ENCODE measurements around the gene STK11IP. TPM values are rescaled to one million over a fixed set of nuclear protein-coding genes. Genes with fewer than 3 reads are reported as not detected.

The STK11IP gene
- total and polyA plus RNA-seq, 10 of the 15 experiments (the other 5 are each of a cell fraction or from before 2014, with no cell fraction given), result 0.42 to 24.0 (median 11.4) TPM

GRCh38 chr2:219642465-219643083, 44.9 kb downstream of the STK11IP start (continued):
- TF ChIP-seq SKIL (IDR thresholded peaks at IDR 0.05; ENCODE audit: low read depth, poor library complexity, severe bottlenecking) (no peak), IKZF2 (IDR thresholded peaks at IDR 0.05) (peak in 1 of 2 experiments; percentile 36; a peak in 2 of 4 replicates), ZBED1 (IDR thresholded peaks at IDR 0.05; ENCODE audit: borderline replicate concordance) (no peak; the same call in 1 of the 2 replicates), KDM1A (IDR thresholded peaks at IDR 0.05; ENCODE audit: borderline replicate concordance) (no peak), SMARCA5 (IDR thresholded peaks at IDR 0.05) (peak; percentile 95), TBL1XR1 (IDR thresholded peaks at IDR 0.05; ENCODE audit: low read depth, low read length) (0 out of 2 replicates have a peak, but pooled peaks have one; percentile 57), NFYA (IDR thresholded peaks at IDR 0.05; ENCODE audit: borderline replicate concordance, low read depth, low read length) (no peak; the same call in 1 of the 2 replicates), SIN3A (IDR thresholded peaks at IDR 0.05; ENCODE audit: low read depth, low read length) (0 out of 2 replicates have a peak, but pooled peaks have one; percentile 28), MLLT1 (IDR thresholded peaks at IDR 0.05) (peak; percentile 69; the same call in 1 of the 2 replicates), POU2F2 (IDR thresholded peaks at IDR 0.05; ENCODE audit: borderline replicate concordance, low read depth, low read length) (peak; percentile 88), MXI1 (IDR thresholded peaks at IDR 0.05; ENCODE audit: low read depth, low read length) (peak; percentile 76), ZNF384 (IDR thresholded peaks at IDR 0.05; ENCODE audit: borderline replicate concordance, low read depth, low read length) (no peak), STAT3 (IDR thresholded peaks at IDR 0.05; ENCODE audit: low read depth, low read length) (0 out of 2 replicates have a peak, but pooled peaks have one; percentile 41), E2F4 (IDR thresholded peaks at IDR 0.05; ENCODE audit: low read depth, low read length) (no peak), RFX5 (IDR thresholded peaks at IDR 0.05; ENCODE audit: low read depth, low read length) (peak; percentile 97), POLR2AphosphoS5 (IDR thresholded peaks at IDR 0.05; ENCODE audit: low read length) (no peak), HDAC2 (IDR thresholded peaks at IDR 0.05) (no peak), IRF4 (IDR thresholded peaks at IDR 0.05; ENCODE audit: low read depth, low read length) (peak; percentile 77), USF2 (IDR thresholded peaks at IDR 0.05; ENCODE audit: borderline replicate concordance, low read depth, low read length) (no peak), HDGF (IDR thresholded peaks at IDR 0.05) (peak; percentile 75), NFXL1 (IDR thresholded peaks at IDR 0.05; ENCODE audit: borderline replicate concordance) (no peak), JUND (IDR thresholded peaks at IDR 0.05; ENCODE audit: low read depth, low read length) (no peak), IRF5 (IDR thresholded peaks at IDR 0.05; ENCODE audit: borderline replicate concordance) (no peak), FOXK2 (IDR thresholded peaks at IDR 0.05) (no peak), LARP7 (IDR thresholded peaks at IDR 0.05) (peak; percentile 58; the same call in 1 of the 2 replicates)
